Chondrocyte (in vitro differentiated cells): ENCODE results near the gene SPDYC. TPM values are rescaled to one million over a fixed set of nuclear protein-coding genes. Genes with fewer than 3 reads are reported as not detected.

Source experiments
- DNase-seq: peaks from one replicate; pipeline ENCODE4 v3.0.0; 2021; ENCODE audit warnings: mixed read lengths, low spot score
- H3K27ac Mint-ChIP-seq: one replicate; pipeline ENCODE4 v1.8.0; 2021; ENCODE audit warnings: mild to moderate bottlenecking, moderate library complexity, mixed read lengths; ENCODE audit not compliant: unreplicated experiment
- H3K27me3 Mint-ChIP-seq: 2 replicates; pipeline ENCODE4 v1.8.0; 2021; ENCODE audit warnings: low read depth, mixed read lengths
- H3K36me3 Mint-ChIP-seq: 2 replicates; pipeline ENCODE4 v1.8.0; 2021; ENCODE audit warnings: low read depth, mixed read lengths
- H3K4me1 Mint-ChIP-seq: 2 replicates; pipeline ENCODE4 v1.8.0; 2021; ENCODE audit warnings: low read depth, mild to moderate bottlenecking, mixed read lengths
- H3K4me3 Mint-ChIP-seq: one replicate; pipeline ENCODE4 v1.8.0; 2021; ENCODE audit warnings: mild to moderate bottlenecking, moderate library complexity, mixed read lengths; ENCODE audit not compliant: unreplicated experiment
- H3K9me3 Mint-ChIP-seq: 2 replicates; pipeline ENCODE4 v1.8.0; 2021; ENCODE audit warnings: low read depth, mixed read lengths
- total RNA-seq: library from RNA; stranded (reverse); gene quantifications from 3 replicates; pipeline ENCODE4 v1.2.1, GENCODE V29; 2021
- TF ChIP-seq, protein P1 (sequence below): fragments of 200-600 bp; sonication (generic); IDR thresholded peaks from 2 replicates; pipeline ENCODE4 v1.5.0; 2021; ENCODE audit warnings: antibody characterized with exemption, mild to moderate bottlenecking, moderate library complexity

SPDYC gene
- total RNA-seq, 1 donor from 2014 or later, result not detected

GRCh38 chr11:65206441-65206841 is 36.4 kb downstream of the SPDYC start:
- Mint-ChIP-seq H3K4me3 (no peak overlapping the region), H3K9me3 (no peaks in the 10 kb centered on the region), H3K27me3 (no peaks in the 10 kb centered on the region), H3K36me3 (peaks cover 36% of the 10 kb centered on the region), H3K27ac (no peak overlapping the region), H3K4me1 (no peaks in the 10 kb centered on the region)
- DNase-seq, result peak; percentile 85
- TF ChIP-seq, protein P1, sequence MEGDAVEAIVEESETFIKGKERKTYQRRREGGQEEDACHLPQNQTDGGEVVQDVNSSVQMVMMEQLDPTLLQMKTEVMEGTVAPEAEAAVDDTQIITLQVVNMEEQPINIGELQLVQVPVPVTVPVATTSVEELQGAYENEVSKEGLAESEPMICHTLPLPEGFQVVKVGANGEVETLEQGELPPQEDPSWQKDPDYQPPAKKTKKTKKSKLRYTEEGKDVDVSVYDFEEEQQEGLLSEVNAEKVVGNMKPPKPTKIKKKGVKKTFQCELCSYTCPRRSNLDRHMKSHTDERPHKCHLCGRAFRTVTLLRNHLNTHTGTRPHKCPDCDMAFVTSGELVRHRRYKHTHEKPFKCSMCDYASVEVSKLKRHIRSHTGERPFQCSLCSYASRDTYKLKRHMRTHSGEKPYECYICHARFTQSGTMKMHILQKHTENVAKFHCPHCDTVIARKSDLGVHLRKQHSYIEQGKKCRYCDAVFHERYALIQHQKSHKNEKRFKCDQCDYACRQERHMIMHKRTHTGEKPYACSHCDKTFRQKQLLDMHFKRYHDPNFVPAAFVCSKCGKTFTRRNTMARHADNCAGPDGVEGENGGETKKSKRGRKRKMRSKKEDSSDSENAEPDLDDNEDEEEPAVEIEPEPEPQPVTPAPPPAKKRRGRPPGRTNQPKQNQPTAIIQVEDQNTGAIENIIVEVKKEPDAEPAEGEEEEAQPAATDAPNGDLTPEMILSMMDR, result no peak

GRCh38 chr11:65206901-65207300 is 36.9 kb downstream of the SPDYC start:
- TF ChIP-seq, protein P1, result no peak
- Mint-ChIP-seq H3K27me3 (no peaks in the 10 kb centered on the region), H3K4me1 (no peaks in the 10 kb centered on the region), H3K9me3 (no peaks in the 10 kb centered on the region), H3K4me3 (no peak overlapping the region), H3K36me3 (peaks cover 36% of the 10 kb centered on the region), H3K27ac (no peak overlapping the region)
- no peak for DNase-seq

DNA sequence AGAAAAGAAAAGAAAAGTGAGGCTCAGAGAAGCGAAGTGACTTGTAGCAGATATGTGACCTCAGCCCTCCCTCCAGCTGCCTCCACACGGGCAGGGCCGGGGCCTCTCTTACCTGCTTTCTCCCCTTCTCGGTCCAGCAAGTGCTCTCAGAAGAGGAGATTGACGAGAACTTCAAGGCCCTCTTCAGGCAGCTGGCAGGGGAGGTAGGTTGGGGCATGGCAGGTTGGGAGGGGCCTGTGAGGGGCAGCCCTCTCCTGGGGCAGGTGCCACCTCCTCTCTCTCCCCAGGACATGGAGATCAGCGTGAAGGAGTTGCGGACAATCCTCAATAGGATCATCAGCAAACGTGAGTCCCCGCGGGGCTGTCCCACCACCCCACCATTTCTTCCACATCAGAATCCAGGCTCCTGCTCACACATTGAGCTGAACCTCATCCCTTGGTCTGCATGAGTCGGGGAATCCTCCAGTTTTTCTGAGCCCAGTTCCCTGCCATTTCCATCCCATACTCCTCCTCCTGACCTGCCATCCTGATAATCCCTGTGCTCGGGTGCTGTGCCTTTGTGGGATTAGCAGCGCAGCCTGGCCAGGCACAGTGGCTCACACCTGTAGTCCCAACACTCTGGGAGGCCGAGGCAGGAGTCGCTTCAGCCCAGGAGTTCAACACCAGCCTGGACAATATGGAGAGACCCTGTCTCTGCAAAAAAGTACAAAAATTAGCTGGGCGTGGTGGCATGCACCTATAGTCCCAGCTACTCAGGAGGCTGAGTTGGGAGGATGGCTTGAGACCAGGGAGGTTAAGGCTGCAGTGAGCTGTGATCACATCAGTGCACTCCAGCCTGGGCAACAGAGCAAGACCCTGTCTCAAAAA is 38.1 kb downstream of the SPDYC start:
- DNase-seq, result no peak
- Mint-ChIP-seq H3K36me3 (peaks cover 36% of the 10 kb centered on the region), H3K27me3 (no peaks in the 10 kb centered on the region), H3K27ac (no peak overlapping the region), H3K4me3 (no peak overlapping the region), H3K4me1 (no peaks in the 10 kb centered on the region), H3K9me3 (no peaks in the 10 kb centered on the region)
- TF ChIP-seq, protein P1, result no peak

GRCh38 chr11:65208785-65209710 is 39.0 kb downstream of the SPDYC start:
- no peaks in the 10 kb centered on the region for H3K9me3 Mint-ChIP-seq

More at GRCh38 chr11:65208785-65209710, 39.0 kb downstream of the SPDYC start:
- Mint-ChIP-seq H3K4me1 (no peaks in the 10 kb centered on the region), H3K27me3 (no peaks in the 10 kb centered on the region), H3K36me3 (peaks cover 36% of the 10 kb centered on the region), H3K4me3 (no peak overlapping the region), H3K27ac (no peak overlapping the region)
- DNase-seq, result peak; percentile 34
- TF ChIP-seq, protein P1, result no peak
